Astrocyte (in vitro differentiated cells and primary cell): Measurements from ENCODE around the gene PAFAH2.

Source experiments
- CTCF ChIP-seq: IDR thresholded peaks from 2 replicates; pipeline ENCODE4 v1.5.1; 2011; ENCODE audit warnings: low read depth, mild to moderate bottlenecking, inconsistent platforms, low read length, moderate library complexity; ENCODE audit not compliant: insufficient read depth
- EZH2 ChIP-seq: IDR thresholded peaks from 2 replicates; pipeline ENCODE4 v1.6.1; 2012; ENCODE audit warnings: mild to moderate bottlenecking, low read length, inconsistent platforms; ENCODE audit not compliant: insufficient read depth

- TF ChIP-seq CTCF (no peak), EZH2 (no peak)
Measured at GRCh38 chr1:25922056-25922970, 75.5 kb downstream of the PAFAH2 start.
